Renal pelvis (tissue), 12 donors: ENCODE measurements around the gene PDK4. TPM values are rescaled to one million over a fixed set of nuclear protein-coding genes. Genes with fewer than 3 reads are reported as not detected.

Experiments used
- DNase-seq: peaks from one replicate; pipeline ENCODE4 v3.0.0-alpha.2; 2013
- long read RNA-seq, 16 experiments: transcript quantifications; one replicate each; lab custom pipeline, GENCODE V29; 2026
- polyA plus RNA-seq, 3 donors: library from polyadenylated mRNA; unstranded; fragments of 120-200 nt; gene quantifications; one replicate each; pipeline ENCODE4 v1.2.1, GENCODE V29; 2013; ENCODE audit not compliant: insufficient read length in 3 of 3

PDK4 gene
- 10 to 100 TPM; 15.4 to 17.8 (median 17.6) TPM for polyA plus RNA-seq
- long read RNA-seq, donor 1, partial matches to known transcripts = 0 of 3 reads
- long read RNA-seq, donor 1, other reads (novel, unspliced or antisense) = 0 of 3 reads
- long read RNA-seq, donor 2, partial matches to known transcripts = 0 of 3 reads
- long read RNA-seq, donor 2, other reads (novel, unspliced or antisense) = 0 of 3 reads
- long read RNA-seq, donor 3, partial matches to known transcripts = 0 of 2 reads
- long read RNA-seq, donor 3, other reads (novel, unspliced or antisense) = 0 of 2 reads
- long read RNA-seq, donor 4, partial matches to known transcripts = 0 of 2 reads
- long read RNA-seq, donor 4, other reads (novel, unspliced or antisense) = 0 of 2 reads
- long read RNA-seq, donor 5, partial matches to known transcripts = 0 of 4 reads
- long read RNA-seq, donor 5, other reads (novel, unspliced or antisense) = 0 of 4 reads
- long read RNA-seq, donor 6 = 0 reads
- long read RNA-seq, donor 7, transcript PDK4-201 (11 exons, 3,576 nt) = major isoform, 9 of 23 reads
- long read RNA-seq, donor 7, partial matches to known transcripts = 14 of 23 reads
- long read RNA-seq, donor 7, other reads (novel, unspliced or antisense) = 0 of 23 reads
- long read RNA-seq, donor 8, transcript PDK4-201 (11 exons, 3,576 nt) = major isoform, 6 of 6 reads
- long read RNA-seq, donor 8, partial matches to known transcripts = 0 of 6 reads
- long read RNA-seq, donor 8, other reads (novel, unspliced or antisense) = 0 of 6 reads
- long read RNA-seq, donor 9, partial matches to known transcripts = 0 of 2 reads
- long read RNA-seq, donor 9, other reads (novel, unspliced or antisense) = 0 of 2 reads
- long read RNA-seq, donor 10, partial matches to known transcripts = 0 of 1 reads
- long read RNA-seq, donor 10, other reads (novel, unspliced or antisense) = 0 of 1 reads
- long read RNA-seq, donor 11, partial matches to known transcripts = 0 of 3 reads
- long read RNA-seq, donor 11, other reads (novel, unspliced or antisense) = 0 of 3 reads
- long read RNA-seq, donor 12, transcript PDK4-201 (11 exons, 3,576 nt) = major isoform, 7 of 8 reads
- long read RNA-seq, donor 12, partial matches to known transcripts = 0 of 8 reads
- long read RNA-seq, donor 12, other reads (novel, unspliced or antisense) = 0 of 8 reads
- long read RNA-seq, donor 13, partial matches to known transcripts = 0 of 3 reads
- long read RNA-seq, donor 13, other reads (novel, unspliced or antisense) = 0 of 3 reads
- long read RNA-seq, donor 14, partial matches to known transcripts = 0 of 5 reads
- long read RNA-seq, donor 14, other reads (novel, unspliced or antisense) = 0 of 5 reads
- long read RNA-seq, donor 15, partial matches to known transcripts = 0 of 4 reads
- long read RNA-seq, donor 15, other reads (novel, unspliced or antisense) = 0 of 4 reads
- long read RNA-seq, donor 16, transcript PDK4-201 (11 exons, 3,576 nt) = major isoform, 5 of 7 reads
- long read RNA-seq, donor 16, partial matches to known transcripts = 0 of 7 reads
- long read RNA-seq, donor 16, other reads (novel, unspliced or antisense) = 0 of 7 reads

- DNase-seq = peak; percentile 83
These were observed at the start of gene PDK4 for GRCh38 chr7:95596198-95597063. Gene PDK4 (minus strand): TSS chr7:95596516. CDS start chr7:95596293, 223 bp downstream.

- no peak for DNase-seq
These were observed 45.9 kb upstream of the PDK4 start for GRCh38 chr7:95642173-95642572.

- no peak for DNase-seq
These were observed 40.0 kb upstream of the PDK4 start for GRCh38 chr7:95636140-95636940.

- no peak for DNase-seq
These were observed 36.3 kb upstream of the PDK4 start for GRCh38 chr7:95632609-95633008.

- DNase-seq = no peak
These were observed 35.2 kb upstream of the PDK4 start for GRCh38 chr7:95631527-95631926.

GRCh38 chr7:95630702-95631458, 34.6 kb upstream of the PDK4 start:
- DNase-seq = no peak

- no peak for DNase-seq
These were observed 32.6 kb upstream of the PDK4 start for GRCh38 chr7:95628831-95629439.

- DNase-seq = no peak
These were observed 27.5 kb upstream of the PDK4 start for GRCh38 chr7:95623788-95624187.

GRCh38 chr7:95622859-95623258, 26.5 kb upstream of the PDK4 start:
- DNase-seq = no peak

- DNase-seq = no peak
These were observed 25.8 kb upstream of the PDK4 start for GRCh38 chr7:95622001-95622549.

- no peak for DNase-seq
These were observed 25.1 kb upstream of the PDK4 start for GRCh38 chr7:95621404-95621803.

GRCh38 chr7:95620631-95621030, 24.3 kb upstream of the PDK4 start:
- DNase-seq = no peak

- no peak for DNase-seq
These were observed 23.6 kb upstream of the PDK4 start for GRCh38 chr7:95619921-95620320.

GRCh38 chr7:95619517-95619916, 23.2 kb upstream of the PDK4 start:
- no peak for DNase-seq

GRCh38 chr7:95614442-95614940, 18.2 kb upstream of the PDK4 start:
- no peak for DNase-seq

GRCh38 chr7:95611224-95611623, 14.9 kb upstream of the PDK4 start:
- no peak for DNase-seq

- DNase-seq = peak; percentile 36
These were observed 13.1 kb upstream of the PDK4 start for GRCh38 chr7:95609277-95609971.
